ENCODE data around the gene RAI1. TPM values are rescaled to one million over a fixed set of nuclear protein-coding genes. Genes with fewer than 3 reads are reported as not detected.

The RAI1 gene
- total RNA-seq, 1 experiment from 2014 or later = 2.8 TPM

GRCh38 chr17:17730250-17730935, 49.1 kb downstream of the RAI1 start:
- DNase-seq (ENCODE audit: low read depth) = no peak

- no peak for DNase-seq (ENCODE audit: low read depth)
These were observed 51.2 kb downstream of the RAI1 start for GRCh38 chr17:17732444-17732843.

GRCh38 chr17:17732892-17733670, 51.8 kb downstream of the RAI1 start:
- DNase-seq (ENCODE audit: low read depth) = peak; percentile 30

GRCh38 chr17:17736205-17737183, 55.2 kb downstream of the RAI1 start:
- peak; percentile 35 for DNase-seq (ENCODE audit: low read depth)

GRCh38 chr17:17737961-17738894, 57.0 kb downstream of the RAI1 start:
- no peak for DNase-seq (ENCODE audit: low read depth)

- DNase-seq (ENCODE audit: low read depth) = no peak
These were observed 57.6 kb downstream of the RAI1 start for GRCh38 chr17:17738901-17739300.

- DNase-seq (ENCODE audit: low read depth) = peak; percentile 78
These were observed 58.3 kb downstream of the RAI1 start for GRCh38 chr17:17739388-17740066.

GRCh38 chr17:17740615-17741348, 59.5 kb downstream of the RAI1 start:
- no peak for DNase-seq (ENCODE audit: low read depth)

- no peak for DNase-seq (ENCODE audit: low read depth)
These were observed 60.2 kb downstream of the RAI1 start for GRCh38 chr17:17741349-17742023.

- DNase-seq (ENCODE audit: low read depth) = no peak
These were observed 60.9 kb downstream of the RAI1 start for GRCh38 chr17:17742133-17742621.

- DNase-seq (ENCODE audit: low read depth) = no peak
These were observed 61.6 kb downstream of the RAI1 start for GRCh38 chr17:17742688-17743390.

GRCh38 chr17:17743391-17744112, 62.3 kb downstream of the RAI1 start:
- DNase-seq (ENCODE audit: low read depth) = no peak

- DNase-seq (ENCODE audit: low read depth) = no peak
These were observed 62.9 kb downstream of the RAI1 start for GRCh38 chr17:17744116-17744515.

GRCh38 chr17:17745476-17746455, 64.5 kb downstream of the RAI1 start:
- peak; percentile 51 for DNase-seq (ENCODE audit: low read depth)

- no peak for DNase-seq (ENCODE audit: low read depth)
These were observed 66.9 kb downstream of the RAI1 start for GRCh38 chr17:17748179-17748578.

- no peak for DNase-seq (ENCODE audit: low read depth)
These were observed 67.3 kb downstream of the RAI1 start for GRCh38 chr17:17748604-17749003.
